NCI-H510A treated with DMSO at 0.1 percent for 48 hours (cell line): ENCODE measurements around the gene MYEF2.
A peak's percentile ranks its signal among the peaks of the same experiment; 100 is the strongest.

Experiments
- DNase-seq: peaks from one replicate; lab custom pipeline; 2025; lab: John Stamatoyannopoulos, UW

Gene MYEF2

DNA sequence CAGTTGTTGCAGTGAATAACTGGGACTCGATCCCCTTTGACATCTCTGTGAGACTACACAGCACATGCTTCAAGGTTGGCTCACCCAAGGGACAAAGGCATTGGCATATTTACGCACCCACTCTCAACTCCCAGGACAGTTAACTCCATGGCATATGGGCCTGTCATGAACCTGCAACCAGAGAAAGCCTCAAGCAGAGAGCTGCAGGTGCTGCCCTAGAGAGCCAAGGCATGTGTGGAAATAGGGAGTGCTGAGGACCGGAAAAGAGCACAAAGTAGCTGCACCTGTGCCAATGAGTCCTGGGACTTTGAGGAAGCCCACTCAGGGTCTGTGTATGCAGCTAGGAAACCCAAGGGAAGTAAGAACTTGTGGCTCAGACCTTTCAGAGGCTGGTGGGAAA, 90.3 kb downstream of the MYEF2 start:
- DNase-seq = no peak

DNA sequence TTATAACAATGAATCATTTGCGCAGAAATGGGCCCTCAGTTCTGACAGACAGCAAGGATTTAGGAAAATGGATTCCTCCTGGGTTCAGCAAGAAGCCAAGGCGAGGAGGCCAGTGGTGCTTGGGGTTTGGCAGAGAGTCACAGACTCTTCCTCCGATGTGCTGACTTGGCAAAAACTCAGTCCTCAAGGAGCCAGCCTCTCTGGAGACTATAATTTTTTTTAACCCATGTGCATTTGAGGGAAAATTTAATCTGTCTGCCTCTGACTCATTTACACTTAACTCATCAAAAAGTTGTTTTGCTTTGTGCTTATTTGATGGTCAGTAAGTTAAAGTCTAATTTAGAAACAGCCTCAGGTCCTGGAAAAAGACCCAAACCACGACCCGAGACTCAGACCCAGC, 91.5 kb downstream of the MYEF2 start:
- DNase-seq = no peak

DNA sequence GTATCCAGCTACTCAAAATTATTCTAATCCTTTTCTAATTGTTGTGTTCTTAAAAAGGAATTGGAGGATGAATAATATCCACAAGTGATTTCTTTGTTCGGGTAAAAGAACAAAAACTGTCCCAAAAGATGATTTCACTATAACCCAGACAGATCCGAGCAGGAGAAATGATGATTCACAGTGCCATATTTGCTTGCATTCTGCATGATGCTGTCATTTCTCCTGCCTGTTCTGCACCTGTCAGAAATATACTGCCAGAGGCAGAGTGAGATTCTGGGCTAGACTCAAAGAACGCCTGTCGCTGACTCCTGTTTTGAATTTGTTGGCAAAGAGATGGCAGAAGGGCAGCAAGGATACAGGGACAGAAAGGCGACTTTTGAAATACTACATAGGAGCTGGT, 92.0 kb downstream of the MYEF2 start:
- no peak for DNase-seq

DNA sequence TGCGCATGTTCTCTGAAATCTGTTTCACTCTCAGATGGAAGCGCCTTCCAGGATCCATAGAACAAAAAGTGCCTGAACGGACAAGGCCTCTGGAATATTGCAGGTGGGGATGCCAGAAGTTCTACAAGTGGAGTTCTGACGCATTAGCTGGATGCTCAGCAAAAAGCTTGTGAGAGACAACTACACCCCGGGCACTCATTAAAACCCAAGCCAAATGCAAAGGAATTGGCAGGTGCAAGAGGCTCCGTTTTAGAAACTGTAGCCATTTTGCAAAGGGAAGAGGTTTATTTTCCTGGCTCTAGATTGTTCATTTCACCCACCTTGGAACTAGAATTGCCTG, 92.5 kb downstream of the MYEF2 start:
- no peak for DNase-seq

DNA sequence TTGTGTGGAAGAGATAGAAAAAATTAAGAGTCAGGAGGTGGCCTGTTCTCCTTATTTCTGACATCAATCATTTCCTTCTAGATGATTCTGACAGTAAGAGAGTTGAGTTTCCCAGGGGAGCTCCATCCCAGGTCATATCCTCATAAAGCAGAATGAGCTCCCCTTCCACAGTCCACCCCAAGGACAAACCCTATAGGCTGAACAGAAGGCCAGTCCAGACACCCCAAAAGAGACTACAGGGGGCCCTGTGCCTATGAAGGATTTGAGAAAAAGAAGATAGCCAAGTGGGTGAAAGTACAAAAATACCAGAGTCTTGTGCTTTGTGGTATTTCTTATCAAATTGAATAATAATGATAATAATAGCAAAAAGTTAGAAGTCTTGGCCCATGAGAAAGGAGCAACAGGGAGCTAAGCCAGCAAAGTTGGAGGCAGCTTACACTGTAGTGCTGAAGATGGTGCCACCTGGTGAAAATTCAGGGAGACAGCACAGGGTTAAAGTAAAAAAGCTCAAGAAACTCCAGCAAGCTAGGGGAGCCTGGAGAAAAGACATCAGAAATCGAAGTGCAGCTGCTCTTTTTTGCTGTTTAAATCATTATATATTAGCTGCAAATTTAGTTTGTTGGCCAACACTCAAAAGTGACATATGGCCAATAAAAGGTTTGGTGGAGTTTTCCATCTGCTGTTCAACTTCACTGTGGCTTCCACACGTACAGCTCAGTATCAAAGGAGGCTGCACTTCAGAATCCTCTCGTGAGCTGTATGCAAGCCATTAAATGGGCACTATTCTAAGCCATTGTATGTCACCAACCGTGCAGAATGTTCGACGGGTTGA, 93.1 kb downstream of the MYEF2 start:
- DNase-seq = peak; percentile 19
